ENCODE data around the gene POLE.

GRCh38 chr12:132614029-132614428, 73.1 kb downstream of the POLE start:
- no peak for TF ChIP-seq USF2 (IDR thresholded peaks at IDR 0.05; ENCODE audit: borderline replicate concordance, low read depth, low read length)
- no peak for TF ChIP-seq CTCF (IDR thresholded peaks at IDR 0.05)
- no peak for TF ChIP-seq RXRA (IDR thresholded peaks at IDR 0.05; ENCODE audit: borderline replicate concordance, low read depth)
- no peak for TF ChIP-seq EP300 (IDR thresholded peaks at IDR 0.05; ENCODE audit: borderline replicate concordance in 1 of 2, low read depth in 1 of 2, low read length in 1 of 2)
- TF ChIP-seq YY1 (IDR thresholded peaks at IDR 0.05; ENCODE audit: low read depth): no peak
- TF ChIP-seq MAX (IDR thresholded peaks at IDR 0.05; ENCODE audit: low read depth): no peak
- TF ChIP-seq GABPA (IDR thresholded peaks at IDR 0.05; ENCODE audit: low read depth): no peak
- no peak for TF ChIP-seq RAD21 (IDR thresholded peaks at IDR 0.05; ENCODE audit: low read length)
- no peak for TF ChIP-seq POLR2AphosphoS5 (IDR thresholded peaks at IDR 0.05; ENCODE audit: low read depth, low read length)
- TF ChIP-seq CHD2 (IDR thresholded peaks at IDR 0.05; ENCODE audit: low read length, partially characterized antibody): no peak
- TF ChIP-seq MXI1 (IDR thresholded peaks at IDR 0.05; ENCODE audit: low read depth, low read length): no peak

Measured in SK-N-SH (cell line).